ENCODE results near the gene IFNAR1.
"Not testable (repeated sequence)": the region's sequence is repeated elsewhere in the genome, so short reads cannot be mapped to it uniquely, and the experiment has no call there.

The IFNAR1 gene

DNA sequence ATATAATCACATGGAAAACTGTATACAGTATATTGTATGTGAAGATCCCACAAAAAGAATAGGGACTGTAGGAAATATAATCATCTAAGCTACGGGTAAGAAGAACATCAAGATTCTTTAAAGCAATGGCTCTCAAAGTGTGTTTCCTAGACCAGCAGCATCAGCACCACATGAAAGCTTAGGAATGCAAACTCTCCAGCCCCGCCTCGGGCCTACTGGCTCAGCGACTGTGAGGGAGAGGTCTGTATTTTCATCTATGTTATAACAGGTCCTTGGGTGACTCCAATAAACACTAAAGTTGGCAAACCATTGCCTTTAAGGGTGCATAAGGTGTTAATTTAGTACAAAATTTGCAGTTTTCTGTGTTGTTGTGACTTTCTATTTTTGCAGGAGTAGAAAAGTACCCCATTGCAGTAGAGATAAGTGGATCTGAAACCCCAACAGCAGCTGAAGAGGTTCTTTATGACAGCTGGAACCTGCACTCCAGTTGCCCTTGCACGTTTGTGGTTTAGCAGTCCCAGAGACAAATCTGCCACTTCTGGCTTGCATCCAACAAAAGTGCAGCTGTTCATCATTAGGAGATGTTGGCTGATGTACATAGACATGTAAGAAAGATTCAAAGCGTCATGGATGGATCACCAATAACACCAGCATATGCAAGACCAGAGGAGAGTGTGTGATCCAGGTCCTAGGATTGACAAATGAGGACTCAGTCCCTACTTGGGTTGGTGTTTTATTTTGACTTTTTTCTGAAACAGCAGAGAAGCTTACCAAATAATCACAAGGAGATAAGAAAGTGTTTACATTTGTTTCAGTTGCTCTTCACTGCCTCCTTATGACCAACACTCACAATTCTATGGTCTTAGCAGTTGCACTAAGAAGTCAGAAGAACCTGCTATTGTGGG, 15.9 kb upstream of the IFNAR1 start:
- peak; percentile 99 for DNase-seq

DNA sequence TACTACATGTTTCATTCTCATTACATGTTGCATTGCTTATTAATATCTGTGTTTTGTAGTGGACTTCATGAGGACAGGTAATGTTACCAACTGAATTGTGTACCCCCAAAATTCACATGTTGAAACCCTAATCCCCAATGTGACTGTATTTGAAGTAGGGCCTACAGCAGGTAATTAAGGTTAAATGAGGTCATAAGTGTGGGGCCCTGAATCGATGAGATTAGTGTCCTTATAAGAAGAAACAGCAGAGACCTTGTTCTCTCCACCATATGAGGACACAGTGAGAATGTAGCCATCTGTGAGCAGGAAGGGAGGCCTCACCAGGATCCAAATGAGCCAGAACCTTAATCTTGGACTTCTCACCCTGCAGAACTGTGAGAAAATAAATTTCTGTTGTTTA, 15.0 kb upstream of the IFNAR1 start:
- DNase-seq, result no peak

GRCh38 chr21:33312121-33312520, 12.6 kb upstream of the IFNAR1 start:
- DNase-seq, result no peak

GRCh38 chr21:33313183-33313582, 11.6 kb upstream of the IFNAR1 start:
- no peak for DNase-seq

- DNase-seq, result no peak
Observed at GRCh38 chr21:33313611-33314010, 11.2 kb upstream of the IFNAR1 start.

- no peak for DNase-seq
Observed at GRCh38 chr21:33314111-33314510, 10.7 kb upstream of the IFNAR1 start.

- no peak for DNase-seq
Observed at GRCh38 chr21:33315946-33316710, 8.6 kb upstream of the IFNAR1 start.

GRCh38 chr21:33317145-33317544, 7.6 kb upstream of the IFNAR1 start:
- no peak for DNase-seq

DNA sequence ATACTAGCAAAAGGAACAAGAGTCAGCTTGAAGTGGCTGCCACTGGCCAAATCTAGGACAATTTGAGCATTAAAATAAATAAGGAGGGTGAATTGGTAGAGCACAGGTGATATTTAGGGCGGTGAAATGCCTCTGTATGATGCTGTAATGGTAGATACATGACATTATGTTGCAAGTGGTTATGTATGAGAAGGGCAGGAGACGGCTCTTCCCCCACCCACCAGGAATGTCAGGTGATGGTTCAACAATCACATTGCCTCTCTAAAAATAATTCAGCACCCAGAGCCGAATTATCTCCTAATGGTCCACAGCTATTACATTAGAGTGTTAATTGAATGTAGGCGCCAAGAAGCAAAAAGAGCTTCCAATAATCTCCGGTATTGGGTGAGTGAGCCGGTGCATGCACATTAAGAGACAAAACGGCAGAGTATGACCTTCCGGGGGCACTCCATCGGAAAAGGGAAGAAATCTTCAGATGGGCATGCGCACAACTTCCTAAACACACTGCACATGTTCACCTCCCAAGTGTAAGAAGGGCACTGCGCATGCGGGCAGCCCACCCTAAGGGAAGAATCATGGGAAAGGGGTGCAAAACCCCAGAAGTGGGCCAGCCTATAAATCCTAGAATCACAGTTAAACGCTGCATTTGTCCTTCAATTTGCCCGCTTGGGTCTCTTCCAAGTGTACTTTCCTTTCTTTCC, 6.8 kb upstream of the IFNAR1 start:
- DNase-seq, result no peak

DNA sequence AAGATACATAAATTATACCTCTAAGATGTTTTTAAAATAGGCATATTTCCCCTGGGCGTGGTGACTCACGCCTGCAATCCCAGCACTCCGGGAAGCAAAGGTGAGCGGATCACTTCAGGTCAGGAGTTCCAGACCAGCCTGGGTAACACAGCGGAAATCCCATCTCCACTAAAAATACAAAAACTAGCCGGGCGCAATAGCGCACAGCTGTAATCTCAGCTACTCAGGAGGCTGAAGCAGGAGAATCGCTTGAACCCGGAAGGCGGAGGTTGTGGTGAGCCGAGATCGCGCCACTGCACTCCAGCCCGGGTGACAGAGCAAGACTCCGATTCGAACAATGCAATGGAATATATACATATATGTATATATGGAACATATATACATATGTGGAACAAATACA, 3.8 kb upstream of the IFNAR1 start:
- not testable (repeated sequence) for DNase-seq

DNA sequence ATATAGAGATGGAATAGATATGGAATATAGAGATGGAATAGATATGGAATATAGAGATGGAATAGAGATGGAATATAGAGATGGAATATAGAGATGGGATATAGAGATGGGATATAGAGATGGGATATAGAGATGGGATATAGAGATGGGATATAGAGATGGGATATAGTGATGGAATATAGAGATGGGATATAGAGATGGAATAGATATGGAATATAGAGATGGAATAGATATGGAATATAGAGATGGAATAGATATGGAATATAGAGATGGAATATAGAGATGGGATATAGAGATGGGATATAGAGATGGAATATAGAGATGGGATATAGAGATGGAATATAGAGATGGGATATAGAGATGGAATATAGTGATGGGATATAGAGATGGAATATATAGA, 1.2 kb upstream of the IFNAR1 start:
- not testable (repeated sequence) for DNase-seq

- peak; percentile 58 for DNase-seq
Observed at GRCh38 chr21:33325222-33326067, 675 bp downstream of the IFNAR1 start.

DNA sequence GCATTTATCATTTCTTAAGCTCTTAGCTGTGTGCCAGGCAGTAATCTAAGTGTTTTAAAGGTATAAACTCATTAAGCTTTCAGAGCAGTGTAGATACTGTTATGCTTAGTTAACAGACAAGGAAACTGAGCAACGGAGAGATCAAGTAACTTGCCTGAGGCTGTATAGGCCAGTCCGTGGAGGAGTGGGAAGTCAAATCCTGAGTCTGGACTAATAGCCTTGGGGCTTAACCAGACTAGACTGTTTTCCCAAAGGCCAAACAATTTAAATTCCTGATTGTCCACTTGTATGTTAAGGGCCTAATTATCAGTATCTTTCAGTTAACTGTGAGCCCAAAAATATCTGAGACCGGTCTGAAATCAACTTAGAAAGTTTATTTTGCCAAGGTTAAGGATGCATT, 2.6 kb downstream of the IFNAR1 start:
- no peak for DNase-seq

- DNase-seq, result no peak
Observed at GRCh38 chr21:33327792-33328433, 3.1 kb downstream of the IFNAR1 start.

GRCh38 chr21:33330726-33331125, 6.0 kb downstream of the IFNAR1 start:
- no peak for DNase-seq

DNA sequence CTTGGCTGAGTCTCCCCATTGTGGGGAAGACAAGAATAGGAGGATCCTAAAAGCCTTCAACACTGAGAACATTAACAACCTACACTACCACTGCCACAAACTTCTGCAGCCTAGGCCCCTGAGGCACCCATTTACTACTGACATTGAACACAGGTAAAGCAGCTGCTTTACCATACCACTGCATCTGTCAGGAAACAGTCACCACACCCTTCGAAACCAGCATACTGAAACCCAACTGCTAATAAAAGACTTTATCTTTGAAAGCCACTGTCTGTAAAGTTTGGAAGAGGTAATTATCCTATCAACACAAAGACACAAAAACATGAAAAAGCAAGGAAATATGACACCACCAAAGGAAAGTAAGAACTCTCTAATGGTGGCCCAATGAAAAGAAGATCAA, 7.4 kb downstream of the IFNAR1 start:
- no peak for DNase-seq

DNA sequence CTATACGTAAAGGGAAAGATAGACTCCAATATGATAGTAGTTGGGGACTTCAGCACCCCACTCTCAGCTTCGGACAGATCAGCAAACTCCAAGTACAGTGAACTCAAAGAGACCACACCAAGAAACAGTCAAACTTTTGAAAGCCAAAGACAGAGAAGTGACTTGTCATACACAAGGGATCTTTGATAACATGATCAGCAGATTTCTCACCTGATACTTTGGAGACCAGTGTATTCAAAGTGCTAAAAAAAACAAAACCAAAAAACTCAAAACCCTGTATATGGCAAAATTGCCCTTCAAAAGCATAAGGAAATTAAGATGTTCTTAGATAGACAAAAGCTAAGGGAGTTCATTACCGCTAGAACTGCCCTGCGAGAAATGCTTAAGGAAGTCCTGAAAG, 9.4 kb downstream of the IFNAR1 start:
- DNase-seq, result no peak

- DNase-seq, result no peak
Observed at GRCh38 chr21:33334824-33335223, 10.1 kb downstream of the IFNAR1 start.

- DNase-seq, result no peak
Observed at GRCh38 chr21:33339135-33339534, 14.4 kb downstream of the IFNAR1 start.

DNA sequence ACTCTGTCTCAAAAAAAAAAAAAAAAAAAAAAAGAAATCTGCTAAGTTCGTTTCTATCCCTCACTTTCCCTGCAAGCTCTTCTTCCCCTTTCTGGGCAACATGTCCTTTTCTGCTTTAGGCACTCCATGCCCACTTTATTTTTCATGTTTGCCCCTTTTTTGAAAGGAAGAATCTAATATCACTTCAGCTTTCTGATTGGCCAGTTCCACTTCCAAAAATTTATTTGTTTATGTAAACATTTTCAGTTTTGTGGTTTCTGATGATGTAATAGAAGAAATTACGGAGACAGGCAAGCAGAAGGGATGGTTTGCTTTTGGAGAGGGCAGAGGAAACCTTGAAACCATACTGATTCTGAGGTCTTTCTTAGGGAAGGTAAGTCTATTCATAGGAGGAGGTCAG, 15.1 kb downstream of the IFNAR1 start:
- DNase-seq, result no peak

DNA sequence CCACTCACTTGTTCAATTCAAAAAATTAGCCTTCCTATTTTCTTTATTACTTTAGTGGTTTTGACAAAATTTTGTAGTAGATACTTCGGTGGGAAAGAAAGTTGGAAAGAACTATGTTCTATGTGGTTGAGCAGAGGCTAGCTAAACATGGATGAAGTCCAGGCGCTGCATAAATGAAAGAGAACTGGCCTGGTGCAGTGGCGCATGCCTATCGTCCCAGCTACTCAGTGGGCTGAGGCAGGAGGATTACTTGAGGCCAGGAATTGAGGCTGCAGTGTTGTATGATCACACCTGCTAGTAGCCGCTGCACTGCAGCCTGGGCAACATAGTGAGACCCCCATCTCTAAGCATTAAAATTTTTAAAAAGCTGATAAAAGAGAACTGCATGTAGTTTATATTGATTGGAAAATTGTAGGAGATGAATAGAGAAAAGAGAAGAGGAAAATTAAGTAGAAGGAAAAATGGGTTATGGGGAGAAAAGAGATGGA, 21.0 kb downstream of the IFNAR1 start:
- no peak for DNase-seq

GRCh38 chr21:33348706-33349105, 23.9 kb downstream of the IFNAR1 start:
- peak; percentile 36 for DNase-seq

Data from NCI-H1694 (cell line).